Kidney epithelial cell (primary cell): ENCODE measurements around the gene PPT2. TPM values are rescaled to one million over a fixed set of nuclear protein-coding genes. Genes with fewer than 3 reads are reported as not detected.

Experiments
- DNase-seq: peaks from one replicate; pipeline ENCODE4 v3.0.0-alpha.2; 2010; ENCODE audit warnings: low read depth
- H3K27me3 ChIP-seq: 2 replicates; pipeline ENCODE4 v1.6.0; 2011; ENCODE audit warnings: low read length; ENCODE audit not compliant: control insufficient read depth, insufficient read depth
- H3K36me3 ChIP-seq: 2 replicates; pipeline ENCODE4 v1.5.1; 2011; ENCODE audit warnings: low read length; ENCODE audit not compliant: control insufficient read depth, insufficient read depth
- H3K4me3 ChIP-seq: 2 replicates; pipeline ENCODE4 v1.5.1; 2011; ENCODE audit warnings: low read depth, mild to moderate bottlenecking, control low read depth, low read length
- total RNA-seq: library from RNA; depleted of rRNA; stranded (reverse); fragments of >200 nt; gene quantifications from 2 replicates; pipeline ENCODE4 v1.2.3, GENCODE V29; 2015
- TF ChIP-seq, protein P1 (sequence below): IDR thresholded peaks from 2 replicates; pipeline ENCODE4 v1.5.1; 2011; ENCODE audit warnings: mild to moderate bottlenecking, moderate library complexity, low read length, control low read depth, inconsistent platforms; ENCODE audit not compliant: insufficient read depth, poor library complexity, severe bottlenecking

PPT2 gene, protein sequence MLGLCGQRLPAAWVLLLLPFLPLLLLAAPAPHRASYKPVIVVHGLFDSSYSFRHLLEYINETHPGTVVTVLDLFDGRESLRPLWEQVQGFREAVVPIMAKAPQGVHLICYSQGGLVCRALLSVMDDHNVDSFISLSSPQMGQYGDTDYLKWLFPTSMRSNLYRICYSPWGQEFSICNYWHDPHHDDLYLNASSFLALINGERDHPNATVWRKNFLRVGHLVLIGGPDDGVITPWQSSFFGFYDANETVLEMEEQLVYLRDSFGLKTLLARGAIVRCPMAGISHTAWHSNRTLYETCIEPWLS
- 12.9 and 20.5 TPM in 2 replicates for total RNA-seq

DNA sequence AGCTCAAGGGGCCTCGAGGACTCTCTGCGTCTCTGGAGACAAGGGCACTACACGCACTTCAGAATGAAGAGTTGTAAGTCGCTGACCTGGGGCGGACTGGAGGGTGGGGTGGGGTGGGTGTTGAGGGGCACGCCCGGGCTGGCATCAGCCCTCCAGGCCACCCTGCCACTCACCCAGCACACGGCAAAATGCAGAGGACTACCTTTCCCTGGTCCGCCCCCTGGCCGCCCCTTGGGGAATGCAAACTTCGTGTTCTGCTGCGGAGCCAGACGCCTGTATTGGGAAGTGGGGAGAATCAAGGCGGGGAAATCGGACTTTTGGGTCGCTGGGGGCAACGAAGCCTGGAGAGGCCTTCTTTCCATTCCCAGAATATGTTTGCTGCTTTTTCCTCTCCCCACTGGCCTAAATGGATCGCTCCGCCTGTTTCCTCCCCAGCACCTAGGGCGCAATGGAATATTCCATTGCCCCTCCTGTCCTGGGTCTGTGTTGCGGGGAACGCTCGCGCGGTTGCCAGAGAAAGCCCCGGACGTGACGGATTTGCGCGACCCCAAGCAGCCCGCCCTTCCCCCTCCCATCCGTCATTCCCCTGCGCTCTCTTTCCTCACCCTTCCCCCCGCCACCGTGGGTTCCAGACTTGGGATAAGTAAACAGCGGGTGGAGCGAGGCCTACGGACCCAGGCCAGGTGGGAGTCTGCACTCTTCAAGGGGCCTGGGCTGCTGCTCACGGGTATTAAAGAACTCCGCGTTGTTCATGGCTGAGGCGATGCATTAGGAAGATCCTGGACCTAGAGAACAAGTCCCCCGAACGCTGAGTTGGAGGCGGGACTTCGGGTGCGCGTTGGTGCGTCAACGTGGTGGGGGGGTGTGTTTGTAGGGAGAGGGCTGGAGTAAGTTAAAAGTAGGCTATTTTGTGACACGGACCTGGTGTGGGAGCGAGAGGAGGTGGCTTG is at the start of gene PPT2:
Gene PPT2 (plus strand): TSS at position 578 of the 950 bp plus-strand sequence. CDS start 454 bp downstream, outside the sequence.
- H3K27me3 ChIP-seq: peaks cover 25% of the 10 kb centered on the region
- no peak for DNase-seq
- TF ChIP-seq, protein P1, sequence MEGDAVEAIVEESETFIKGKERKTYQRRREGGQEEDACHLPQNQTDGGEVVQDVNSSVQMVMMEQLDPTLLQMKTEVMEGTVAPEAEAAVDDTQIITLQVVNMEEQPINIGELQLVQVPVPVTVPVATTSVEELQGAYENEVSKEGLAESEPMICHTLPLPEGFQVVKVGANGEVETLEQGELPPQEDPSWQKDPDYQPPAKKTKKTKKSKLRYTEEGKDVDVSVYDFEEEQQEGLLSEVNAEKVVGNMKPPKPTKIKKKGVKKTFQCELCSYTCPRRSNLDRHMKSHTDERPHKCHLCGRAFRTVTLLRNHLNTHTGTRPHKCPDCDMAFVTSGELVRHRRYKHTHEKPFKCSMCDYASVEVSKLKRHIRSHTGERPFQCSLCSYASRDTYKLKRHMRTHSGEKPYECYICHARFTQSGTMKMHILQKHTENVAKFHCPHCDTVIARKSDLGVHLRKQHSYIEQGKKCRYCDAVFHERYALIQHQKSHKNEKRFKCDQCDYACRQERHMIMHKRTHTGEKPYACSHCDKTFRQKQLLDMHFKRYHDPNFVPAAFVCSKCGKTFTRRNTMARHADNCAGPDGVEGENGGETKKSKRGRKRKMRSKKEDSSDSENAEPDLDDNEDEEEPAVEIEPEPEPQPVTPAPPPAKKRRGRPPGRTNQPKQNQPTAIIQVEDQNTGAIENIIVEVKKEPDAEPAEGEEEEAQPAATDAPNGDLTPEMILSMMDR: peak; percentile 33
- peak within 1 kb of the TSS; percentile 61 for H3K4me3 ChIP-seq
- H3K36me3 ChIP-seq: no peaks in the 10 kb centered on the region

DNA sequence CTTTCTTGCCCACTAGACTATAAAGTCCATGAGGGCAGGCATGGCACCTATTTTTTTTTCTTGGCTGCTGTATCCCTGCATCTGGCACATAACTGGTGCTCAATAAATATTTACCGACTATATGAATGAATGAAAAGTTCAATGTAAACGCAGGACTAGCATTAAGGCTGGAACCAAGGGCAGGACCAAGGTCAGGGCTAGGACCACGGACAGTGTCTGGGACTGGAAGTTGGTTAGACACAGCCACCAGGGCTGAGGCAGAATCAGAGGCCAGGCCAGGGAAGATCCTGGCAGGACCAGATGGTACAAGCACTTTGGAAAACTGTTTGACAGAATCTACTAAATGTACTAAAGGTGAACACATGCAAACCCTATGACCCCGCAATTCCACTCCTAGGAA is 48.5 kb upstream of the PPT2 start:
- TF ChIP-seq, protein P1: no peak
- H3K36me3 ChIP-seq: no peaks in the 10 kb centered on the region
- no peak for DNase-seq

DNA sequence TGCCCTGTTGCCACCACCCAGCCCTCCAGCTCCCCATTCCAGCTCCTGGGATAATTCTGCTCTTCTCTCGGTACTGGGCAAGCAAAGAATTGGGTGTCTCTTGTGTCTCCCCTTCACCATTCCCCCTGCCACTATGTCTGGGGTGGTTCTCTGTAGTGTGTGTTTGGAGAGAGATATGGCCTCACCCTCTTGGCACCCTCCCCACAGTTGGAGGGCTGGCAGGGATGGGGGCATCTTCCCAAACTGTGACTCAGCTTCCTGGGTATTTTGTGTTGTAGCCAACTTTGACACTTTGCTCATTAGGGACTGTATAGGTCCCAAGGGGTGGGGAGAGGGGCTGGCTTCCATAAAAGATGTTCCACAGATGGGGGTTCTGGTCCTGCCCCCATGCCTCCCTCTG is 46.5 kb upstream of the PPT2 start:
- Histone ChIP-seq H3K4me3 (no peak overlapping the region), H3K36me3 (no peaks in the 10 kb centered on the region), H3K27me3 (peaks cover 41% of the 10 kb centered on the region)
- no peak for DNase-seq
- TF ChIP-seq, protein P1: no peak

More for the DNA sequence above, 48.5 kb upstream of the PPT2 start:
- H3K27me3 ChIP-seq: peaks cover 38% of the 10 kb centered on the region
- no peak overlapping the region for H3K4me3 ChIP-seq

DNA sequence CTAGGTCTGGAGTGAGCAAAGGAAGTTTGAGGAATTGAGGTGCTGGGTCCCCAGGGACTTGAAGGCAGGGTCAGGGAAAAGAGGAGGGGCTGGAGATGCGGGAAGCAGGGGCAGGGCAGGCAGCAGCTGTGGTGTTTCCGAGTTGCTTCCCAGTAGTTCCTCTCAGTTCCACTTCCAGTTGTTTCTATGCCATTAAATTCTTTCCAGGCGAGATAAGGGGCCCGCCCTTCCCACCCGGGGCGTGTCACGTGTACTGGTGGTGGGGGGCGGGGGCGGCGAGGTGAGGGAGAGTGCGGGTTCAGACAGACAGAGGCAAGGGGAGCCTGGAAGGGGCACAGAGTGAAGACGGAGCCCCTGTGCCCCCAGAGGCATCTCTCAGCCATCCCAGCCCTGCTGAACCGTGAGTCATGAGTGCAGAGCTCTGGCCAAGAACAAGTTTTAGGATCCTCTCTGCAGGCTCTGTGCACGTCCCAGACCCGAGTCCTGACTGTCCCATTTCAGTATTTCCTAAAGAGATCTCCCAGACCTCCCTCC is 45.8 kb upstream of the PPT2 start:
- no peak for DNase-seq
- Histone ChIP-seq H3K4me3 (no peak overlapping the region), H3K36me3 (no peaks in the 10 kb centered on the region), H3K27me3 (peaks cover 41% of the 10 kb centered on the region)
- TF ChIP-seq, protein P1: no peak

DNA sequence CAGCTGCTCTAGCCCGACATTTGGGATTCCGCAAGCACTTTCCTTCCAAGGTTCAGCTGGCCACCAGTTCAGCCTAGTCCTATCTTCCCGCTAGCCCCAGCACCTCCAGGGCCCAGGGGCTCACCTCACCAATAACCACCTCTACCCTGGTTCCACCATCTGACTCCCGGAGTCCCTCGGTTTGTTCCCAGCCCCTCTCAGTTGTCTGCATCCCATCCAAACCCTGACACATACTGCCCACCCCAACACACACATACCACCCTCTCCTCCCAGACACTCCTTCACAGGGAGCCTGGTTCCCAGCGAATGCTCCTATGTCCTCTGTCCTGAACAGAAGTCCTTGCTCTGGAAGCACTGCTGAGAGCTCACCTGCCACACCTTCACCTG is 45.2 kb upstream of the PPT2 start:
- H3K4me3 ChIP-seq: no peak overlapping the region
- H3K27me3 ChIP-seq: peaks cover 41% of the 10 kb centered on the region
- TF ChIP-seq, protein P1: no peak
- no peaks in the 10 kb centered on the region for H3K36me3 ChIP-seq
- no peak for DNase-seq
